ENCODE measurements around the gene GTPBP4.
A peak's percentile ranks its signal among the peaks of the same experiment; 100 is the strongest.
"Not testable (repeated sequence)": the region's sequence is repeated elsewhere in the genome, so short reads cannot be mapped to it uniquely, and the experiment has no call there.

The GTPBP4 gene

DNA sequence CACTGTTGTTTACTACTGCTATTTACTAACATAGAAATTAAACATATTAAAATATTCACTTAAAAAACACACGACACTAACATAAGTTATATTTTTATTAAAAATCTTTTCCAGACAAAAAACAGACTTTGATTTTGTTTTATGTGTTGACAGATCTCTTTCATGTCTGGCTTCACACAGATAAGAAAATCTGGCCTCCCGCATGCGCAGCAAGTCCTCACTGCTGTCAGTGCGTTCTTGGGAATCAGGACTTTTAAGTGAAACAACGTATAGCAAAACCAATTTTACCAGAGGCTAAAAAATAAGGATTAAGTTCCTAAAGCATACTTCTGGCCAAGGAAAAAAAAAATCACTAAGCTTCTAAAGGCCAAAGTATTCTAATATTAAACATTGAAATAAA is 61.9 kb downstream of the GTPBP4 start:
- peak overlapping the region; percentile 92 for H3K27ac ChIP-seq (ENCODE audit: low read depth, low read length)
- no peaks in the 10 kb centered on the region for H3K27me3 ChIP-seq (ENCODE audit: control insufficient read depth in 1 of 2, insufficient read depth in 2 of 2, low read length in 2 of 2)
- H3K4me1 ChIP-seq (ENCODE audit: insufficient read depth, low read length) = peaks cover 31% of the 10 kb centered on the region
- no peaks in the 10 kb centered on the region for H3K9me3 ChIP-seq (ENCODE audit: low read length)
- peaks cover 19% of the 10 kb centered on the region for H3K36me3 ChIP-seq (ENCODE audit: insufficient read depth, low read length)
- peak overlapping the region in 1 of 2 donors; percentile 88 for H3K4me3 ChIP-seq (ENCODE audit: low read depth in 1 of 2, low read length in 2 of 2)
- H3K9ac ChIP-seq (ENCODE audit: low read length) = peak overlapping the region; percentile 71

DNA sequence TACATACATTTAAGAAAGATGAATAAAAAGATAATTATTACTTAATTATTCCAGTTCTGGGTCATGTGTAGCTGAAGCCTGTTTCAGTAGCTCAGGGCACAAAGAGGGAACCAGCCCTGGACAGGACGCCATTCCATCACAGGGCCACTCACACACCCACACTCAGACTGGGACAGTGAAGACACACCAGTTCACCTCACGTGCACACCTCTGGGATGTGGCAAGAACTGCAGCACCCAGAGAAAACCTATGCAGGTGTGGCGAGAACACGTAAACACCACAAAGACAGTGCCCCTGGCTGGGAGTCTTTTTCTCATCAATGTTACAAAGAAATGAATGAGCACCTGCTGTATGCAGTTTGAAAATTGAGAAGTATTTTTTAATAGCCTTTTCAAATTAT is 62.3 kb downstream of the GTPBP4 start:
- Histone ChIP-seq H3K4me3 (ENCODE audit: low read depth in 1 of 2, low read length in 2 of 2) (no peak overlapping the region), H3K4me1 (ENCODE audit: insufficient read depth, low read length) (peaks cover 35% of the 10 kb centered on the region), H3K9ac (ENCODE audit: low read length) (no peak overlapping the region)

DNA sequence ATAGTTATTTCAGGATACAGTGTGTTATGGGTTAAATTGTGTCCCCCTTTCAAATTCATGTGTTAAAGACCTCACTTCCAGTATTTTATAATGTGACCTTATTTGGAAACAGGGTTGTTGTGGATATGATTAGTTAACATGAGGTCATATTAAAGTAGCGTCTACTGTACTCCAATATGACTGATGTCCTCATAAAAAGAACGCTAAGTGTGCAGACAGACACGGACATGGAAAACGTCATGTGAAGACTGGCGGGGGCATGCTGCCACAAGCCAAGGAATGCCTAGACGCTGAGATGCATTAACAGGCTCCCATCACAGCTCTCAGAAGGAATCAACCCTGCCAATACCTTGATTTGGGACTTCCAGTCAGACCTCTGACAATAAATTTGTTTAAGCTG is 66.5 kb downstream of the GTPBP4 start:
- peak overlapping the region; percentile 93 for H3K27ac ChIP-seq (ENCODE audit: low read depth, low read length)
- H3K9ac ChIP-seq (ENCODE audit: low read length) = no peak overlapping the region
- peaks cover 39% of the 10 kb centered on the region for H3K4me1 ChIP-seq (ENCODE audit: insufficient read depth, low read length)
- peaks cover 19% of the 10 kb centered on the region for H3K36me3 ChIP-seq (ENCODE audit: insufficient read depth, low read length)
- H3K4me3 ChIP-seq (ENCODE audit: low read depth in 1 of 2, low read length in 2 of 2) = peak overlapping the region in 1 of 2 donors; percentile 76
- no peaks in the 10 kb centered on the region for H3K9me3 ChIP-seq (ENCODE audit: low read length)
- no peaks in the 10 kb centered on the region for H3K27me3 ChIP-seq (ENCODE audit: control insufficient read depth in 1 of 2, insufficient read depth in 2 of 2, low read length in 2 of 2)

More for the DNA sequence above, 62.3 kb downstream of the GTPBP4 start:
- Histone ChIP-seq H3K27ac (ENCODE audit: low read depth, low read length) (no peak overlapping the region), H3K9me3 (ENCODE audit: low read length) (no peaks in the 10 kb centered on the region), H3K27me3 (ENCODE audit: control insufficient read depth in 1 of 2, insufficient read depth in 2 of 2, low read length in 2 of 2) (no peaks in the 10 kb centered on the region), H3K36me3 (ENCODE audit: insufficient read depth, low read length) (peaks cover 19% of the 10 kb centered on the region)

DNA sequence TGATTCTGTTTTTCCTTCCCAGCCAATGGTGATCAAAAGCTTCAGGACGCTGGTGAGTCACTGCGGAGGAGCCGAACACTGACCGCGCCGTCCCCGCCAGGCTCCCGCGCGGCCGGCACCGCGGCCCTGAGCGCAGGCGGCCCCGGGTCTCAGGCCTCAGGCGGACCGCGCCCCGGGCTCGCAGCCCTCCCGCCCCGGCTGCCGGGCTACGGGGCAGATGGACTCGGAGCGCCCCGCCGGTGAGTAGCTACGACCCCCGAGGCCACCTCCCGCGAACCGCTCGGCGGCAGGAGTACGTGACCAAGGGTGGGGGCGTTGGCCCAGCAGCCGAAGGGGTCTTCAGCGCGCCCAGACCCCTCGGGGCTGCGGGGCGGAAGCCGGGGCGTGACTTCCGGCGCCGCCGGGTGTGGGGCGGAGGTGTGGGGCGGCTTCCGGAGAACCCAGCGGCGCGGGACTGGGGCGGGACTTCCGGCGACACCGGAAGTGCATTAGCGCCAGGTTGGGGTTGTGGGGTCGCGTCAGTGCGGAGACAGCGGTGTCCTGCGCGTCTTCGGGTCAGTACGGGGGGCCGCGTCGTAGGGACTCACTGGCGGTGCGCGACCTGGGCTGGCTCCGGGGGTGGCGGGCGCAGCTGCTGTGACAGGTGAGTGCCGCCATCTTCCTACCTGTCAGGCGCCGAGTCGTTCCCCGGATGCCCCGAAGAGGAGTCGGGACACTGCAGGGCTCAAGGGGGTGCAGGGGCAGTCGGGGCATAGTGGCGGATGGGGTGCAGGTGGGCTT is 68.3 kb downstream of the GTPBP4 start, which contains the start of gene WDR37:
TSS of gene WDR37 (plus strand) at position 60 of the 780 bp plus-strand sequence. CDS start 15,771 bp downstream, outside the sequence.
- H3K4me3 ChIP-seq (ENCODE audit: low read depth in 1 of 2, low read length in 2 of 2) = peak within 1 kb of the TSS; percentile 76 to 100
- no peaks in the 10 kb centered on the region for H3K9me3 ChIP-seq (ENCODE audit: low read length)
- H3K36me3 ChIP-seq (ENCODE audit: insufficient read depth, low read length) = peaks cover 19% of the 10 kb centered on the region
- peaks cover 28% of the 10 kb centered on the region for H3K4me1 ChIP-seq (ENCODE audit: insufficient read depth, low read length)
- H3K9ac ChIP-seq (ENCODE audit: low read length) = peak within 1 kb of the TSS; percentile 79
- H3K27me3 ChIP-seq (ENCODE audit: control insufficient read depth in 1 of 2, insufficient read depth in 2 of 2, low read length in 2 of 2) = no peaks in the 10 kb centered on the region
- peak within 1 kb of the TSS; percentile 93 for H3K27ac ChIP-seq (ENCODE audit: low read depth, low read length)

DNA sequence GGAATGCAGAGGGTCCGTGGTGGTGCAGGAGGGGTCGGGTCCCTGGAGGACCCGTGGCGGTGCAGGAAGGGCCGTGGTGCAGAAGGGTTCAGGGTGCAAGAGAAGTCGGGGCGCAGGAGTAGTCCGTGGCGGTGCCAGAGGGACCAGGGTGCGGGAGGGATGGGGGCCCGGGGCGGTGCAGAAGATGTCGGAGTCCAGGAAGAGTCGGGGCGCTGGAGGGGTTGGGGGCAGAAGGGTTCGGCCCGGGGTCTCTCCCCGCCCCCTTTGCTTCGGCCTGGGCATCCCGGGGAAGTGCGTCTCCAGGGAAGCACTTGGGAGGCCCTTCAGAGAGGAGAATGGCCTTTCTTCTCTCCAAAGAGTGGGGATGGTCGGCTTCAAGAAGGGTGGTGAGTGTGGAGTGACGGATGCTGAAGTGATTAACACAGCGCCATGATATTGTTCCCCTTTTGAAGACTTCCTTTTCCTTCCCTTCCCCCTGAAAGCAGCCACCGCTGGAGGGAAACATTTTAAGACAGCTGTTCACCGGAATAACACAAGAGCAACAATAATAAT is 68.9 kb downstream of the GTPBP4 start:
- Histone ChIP-seq H3K27me3 (ENCODE audit: control insufficient read depth in 1 of 2, insufficient read depth in 2 of 2, low read length in 2 of 2) (no peaks in the 10 kb centered on the region), H3K9ac (ENCODE audit: low read length) (no peak overlapping the region), H3K27ac (ENCODE audit: low read depth, low read length) (peak overlapping the region; percentile 93), H3K4me1 (ENCODE audit: insufficient read depth, low read length) (peaks cover 28% of the 10 kb centered on the region), H3K4me3 (ENCODE audit: low read depth in 1 of 2, low read length in 2 of 2) (peak overlapping the region; percentile 76 to 100), H3K9me3 (ENCODE audit: low read length) (no peaks in the 10 kb centered on the region), H3K36me3 (ENCODE audit: insufficient read depth, low read length) (peaks cover 19% of the 10 kb centered on the region)

DNA sequence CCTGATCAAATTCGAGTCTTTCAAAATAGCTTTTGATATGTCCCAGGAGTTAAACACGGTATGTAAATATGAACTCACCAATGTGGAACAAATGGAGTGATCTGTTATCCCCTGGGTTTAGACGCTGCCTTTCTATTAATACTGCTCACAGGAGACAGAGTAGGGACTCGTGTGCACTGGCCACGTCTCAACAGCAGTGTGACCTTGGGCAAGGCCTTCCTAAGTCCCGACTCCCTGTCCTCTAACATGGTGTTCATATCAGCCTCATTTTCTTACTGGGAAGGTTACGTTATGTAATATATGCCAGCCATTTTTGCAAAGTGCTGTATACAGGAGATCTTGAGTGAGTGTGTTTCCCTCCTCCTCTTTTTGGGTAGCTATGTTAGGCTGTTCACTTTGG is 69.8 kb downstream of the GTPBP4 start:
- Histone ChIP-seq H3K36me3 (ENCODE audit: insufficient read depth, low read length) (peaks cover 13% of the 10 kb centered on the region), H3K4me3 (ENCODE audit: low read depth in 1 of 2, low read length in 2 of 2) (peak overlapping the region in 1 of 2 donors; percentile 76), H3K9me3 (ENCODE audit: low read length) (no peaks in the 10 kb centered on the region), H3K9ac (ENCODE audit: low read length) (no peak overlapping the region), H3K27ac (ENCODE audit: low read depth, low read length) (no peak overlapping the region), H3K4me1 (ENCODE audit: insufficient read depth, low read length) (peaks cover 28% of the 10 kb centered on the region), H3K27me3 (ENCODE audit: control insufficient read depth in 1 of 2, insufficient read depth in 2 of 2, low read length in 2 of 2) (no peaks in the 10 kb centered on the region)

DNA sequence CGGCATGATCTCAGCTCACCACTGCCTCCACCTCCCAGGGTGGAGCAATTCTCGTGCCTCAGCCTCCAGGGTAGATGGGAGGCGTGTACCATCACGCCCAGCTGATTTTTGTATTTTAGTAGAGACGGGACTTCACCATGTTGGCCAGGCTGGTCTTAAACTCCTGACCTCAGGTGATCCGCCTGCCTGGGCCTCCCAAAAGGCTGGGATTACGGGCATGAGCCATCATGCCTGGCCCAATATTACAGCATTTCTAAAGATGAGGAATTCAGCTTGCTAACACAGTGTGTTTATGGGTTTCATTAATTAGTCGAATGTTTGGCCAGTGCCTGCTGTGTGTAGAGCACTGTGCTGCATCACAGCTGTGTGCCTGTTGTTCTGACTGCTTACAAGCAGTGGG is 71.7 kb downstream of the GTPBP4 start:
- Histone ChIP-seq H3K36me3 (ENCODE audit: insufficient read depth, low read length) (peaks cover 12% of the 10 kb centered on the region), H3K9me3 (ENCODE audit: low read length) (no peaks in the 10 kb centered on the region), H3K9ac (ENCODE audit: low read length) (no peak overlapping the region), H3K27ac (ENCODE audit: low read depth, low read length) (no peak overlapping the region), H3K27me3 (ENCODE audit: control insufficient read depth in 1 of 2, insufficient read depth in 2 of 2, low read length in 2 of 2) (no peaks in the 10 kb centered on the region), H3K4me3 (ENCODE audit: low read depth in 1 of 2, low read length in 2 of 2) (no peak overlapping the region), H3K4me1 (ENCODE audit: insufficient read depth, low read length) (peaks cover 18% of the 10 kb centered on the region)

DNA sequence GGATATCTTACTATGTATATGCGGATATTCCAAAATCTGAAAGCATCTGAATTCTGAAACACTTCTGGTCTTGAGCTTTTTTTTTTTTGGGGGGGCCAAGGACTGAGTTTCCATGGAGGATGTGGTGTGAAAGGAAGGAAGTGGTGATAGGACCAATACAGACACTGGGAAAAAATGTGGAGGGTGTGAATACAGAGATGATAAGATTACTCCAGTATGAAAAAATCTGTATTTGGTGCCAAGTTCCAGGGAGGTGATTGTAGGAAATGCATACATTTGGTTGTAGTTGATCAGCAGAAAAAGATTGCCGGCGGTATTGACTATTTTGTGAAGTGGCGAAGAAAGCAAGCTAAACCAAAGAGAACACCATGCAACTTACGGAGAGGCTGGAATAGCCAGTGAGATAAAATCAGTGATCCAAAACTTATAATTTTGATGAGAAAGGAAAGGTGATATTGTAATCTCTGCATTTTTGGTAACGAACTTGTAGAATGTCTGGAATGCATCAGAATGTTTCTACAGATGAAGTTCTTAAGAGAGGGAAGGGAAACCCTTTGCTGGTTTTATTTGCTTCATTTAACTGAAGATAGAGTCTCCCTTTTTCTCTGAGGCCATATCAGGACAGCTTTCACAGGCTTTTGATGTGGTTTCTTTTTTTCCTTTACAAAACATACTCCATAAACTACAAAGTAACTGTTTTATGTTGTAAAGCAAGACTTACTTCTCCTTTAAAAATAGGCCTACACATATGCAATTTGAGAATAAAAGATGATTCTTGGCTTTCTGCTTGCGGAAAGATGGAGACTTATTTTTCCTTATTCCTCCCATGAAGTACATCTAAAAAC is 73.9 kb downstream of the GTPBP4 start:
- no peaks in the 10 kb centered on the region for H3K27me3 ChIP-seq (ENCODE audit: control insufficient read depth in 1 of 2, insufficient read depth in 2 of 2, low read length in 2 of 2)
- H3K4me1 ChIP-seq (ENCODE audit: insufficient read depth, low read length) = peaks cover 13% of the 10 kb centered on the region
- no peak overlapping the region for H3K9ac ChIP-seq (ENCODE audit: low read length)
- peaks cover 12% of the 10 kb centered on the region for H3K36me3 ChIP-seq (ENCODE audit: insufficient read depth, low read length)
- H3K4me3 ChIP-seq (ENCODE audit: low read depth in 1 of 2, low read length in 2 of 2) = no peak overlapping the region
- H3K27ac ChIP-seq (ENCODE audit: low read depth, low read length) = no peak overlapping the region
- H3K9me3 ChIP-seq (ENCODE audit: low read length) = no peaks in the 10 kb centered on the region

DNA sequence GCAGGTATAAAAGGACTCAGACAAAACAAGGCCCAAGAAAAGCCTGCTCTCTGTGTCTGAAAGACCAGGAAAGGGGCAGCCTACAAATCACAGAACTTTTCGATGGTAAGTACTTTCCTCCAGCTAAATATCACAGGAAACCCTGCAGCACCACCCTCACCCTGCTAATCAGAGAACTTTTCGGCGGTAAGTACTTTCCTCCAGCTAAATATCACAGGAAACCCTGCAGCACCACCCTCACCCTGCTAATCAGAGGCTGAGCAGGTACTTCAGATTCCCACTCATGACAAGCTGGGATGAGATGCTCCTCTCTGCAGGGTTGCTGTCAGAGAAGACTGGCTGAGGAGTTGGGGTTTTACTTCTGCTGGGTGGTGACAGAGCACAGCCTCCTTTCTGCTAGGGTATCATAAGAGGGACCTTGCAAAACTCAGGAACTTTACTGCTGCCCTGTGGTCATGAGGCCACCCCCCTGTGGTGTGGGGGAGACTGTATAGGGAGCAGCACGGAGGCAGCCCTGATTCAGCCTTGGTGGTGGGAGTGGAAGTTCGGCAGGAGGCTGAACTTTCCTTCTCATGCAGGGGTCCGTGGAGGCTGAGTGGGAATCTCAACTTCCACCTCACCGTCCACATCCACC is 75.1 kb downstream of the GTPBP4 start:
- Histone ChIP-seq H3K9ac (ENCODE audit: low read length) (no peak overlapping the region), H3K36me3 (ENCODE audit: insufficient read depth, low read length) (peaks cover 12% of the 10 kb centered on the region), H3K9me3 (ENCODE audit: low read length) (no peaks in the 10 kb centered on the region), H3K27me3 (ENCODE audit: control insufficient read depth in 1 of 2, insufficient read depth in 2 of 2, low read length in 2 of 2) (no peaks in the 10 kb centered on the region), H3K27ac (ENCODE audit: low read depth, low read length) (no peak overlapping the region), H3K4me1 (ENCODE audit: insufficient read depth, low read length) (peaks cover 2% of the 10 kb centered on the region), H3K4me3 (ENCODE audit: low read depth in 1 of 2, low read length in 2 of 2) (no peak overlapping the region)

DNA sequence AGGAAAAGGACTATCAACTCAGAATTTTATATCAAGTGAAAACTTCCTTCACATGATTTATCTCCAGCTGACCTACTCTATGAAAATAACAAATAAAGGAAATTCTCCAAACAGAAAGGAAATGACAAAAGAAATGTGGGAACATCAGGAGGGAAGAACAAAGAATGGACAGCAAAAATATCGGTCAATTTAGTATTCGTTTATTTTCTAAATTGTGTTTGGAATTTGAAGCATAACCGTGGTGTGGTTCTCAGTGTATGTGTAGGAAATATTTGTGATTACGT is 76.7 kb downstream of the GTPBP4 start:
- Histone ChIP-seq H3K4me1 (ENCODE audit: insufficient read depth, low read length) (no peaks in the 10 kb centered on the region), H3K27me3 (ENCODE audit: control insufficient read depth in 1 of 2, insufficient read depth in 2 of 2, low read length in 2 of 2) (no peaks in the 10 kb centered on the region)

DNA sequence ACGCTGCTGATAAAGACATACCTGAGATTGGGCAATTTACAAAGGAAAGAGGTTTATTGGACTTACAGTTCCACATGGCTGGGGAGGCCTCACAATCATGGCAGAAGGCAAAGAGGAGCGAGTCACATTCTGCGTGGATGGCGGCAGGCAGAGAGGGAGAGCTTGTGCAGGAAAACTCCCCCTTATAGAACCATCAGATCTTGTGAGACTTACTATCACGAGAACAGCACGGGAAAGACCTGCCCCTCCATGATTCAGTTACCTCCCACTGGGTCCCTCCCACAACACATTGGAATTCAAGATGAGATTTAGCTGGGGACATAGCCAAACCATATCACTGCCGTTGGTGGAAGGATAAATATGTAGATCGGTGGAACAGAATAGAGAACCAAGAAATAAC is 78.5 kb downstream of the GTPBP4 start:
- peaks cover 12% of the 10 kb centered on the region for H3K36me3 ChIP-seq (ENCODE audit: insufficient read depth, low read length)
- not testable (repeated sequence) for H3K9me3 ChIP-seq (ENCODE audit: low read length); H3K9ac ChIP-seq (ENCODE audit: low read length); H3K4me3 ChIP-seq (ENCODE audit: low read depth in 1 of 2, low read length in 2 of 2); H3K27ac ChIP-seq (ENCODE audit: low read depth, low read length); H3K27me3 ChIP-seq (ENCODE audit: control insufficient read depth in 1 of 2, insufficient read depth in 2 of 2, low read length in 2 of 2); H3K4me1 ChIP-seq (ENCODE audit: insufficient read depth, low read length)

More for the DNA sequence above, 76.7 kb downstream of the GTPBP4 start:
- no peak overlapping the region for H3K4me3 ChIP-seq (ENCODE audit: low read depth in 1 of 2, low read length in 2 of 2)
- H3K9ac ChIP-seq (ENCODE audit: low read length) = no peak overlapping the region
- H3K36me3 ChIP-seq (ENCODE audit: insufficient read depth, low read length) = peaks cover 12% of the 10 kb centered on the region
- H3K27ac ChIP-seq (ENCODE audit: low read depth, low read length) = no peak overlapping the region
- H3K9me3 ChIP-seq (ENCODE audit: low read length) = no peaks in the 10 kb centered on the region
